ENCODE measurements around the gene EBF4. TPM values are rescaled to one million over a fixed set of nuclear protein-coding genes. Genes with fewer than 3 reads are reported as not detected.

EBF4 gene
- polyA plus RNA-seq, 1 donor from 2014 or later, result 13.2 TPM

DNA sequence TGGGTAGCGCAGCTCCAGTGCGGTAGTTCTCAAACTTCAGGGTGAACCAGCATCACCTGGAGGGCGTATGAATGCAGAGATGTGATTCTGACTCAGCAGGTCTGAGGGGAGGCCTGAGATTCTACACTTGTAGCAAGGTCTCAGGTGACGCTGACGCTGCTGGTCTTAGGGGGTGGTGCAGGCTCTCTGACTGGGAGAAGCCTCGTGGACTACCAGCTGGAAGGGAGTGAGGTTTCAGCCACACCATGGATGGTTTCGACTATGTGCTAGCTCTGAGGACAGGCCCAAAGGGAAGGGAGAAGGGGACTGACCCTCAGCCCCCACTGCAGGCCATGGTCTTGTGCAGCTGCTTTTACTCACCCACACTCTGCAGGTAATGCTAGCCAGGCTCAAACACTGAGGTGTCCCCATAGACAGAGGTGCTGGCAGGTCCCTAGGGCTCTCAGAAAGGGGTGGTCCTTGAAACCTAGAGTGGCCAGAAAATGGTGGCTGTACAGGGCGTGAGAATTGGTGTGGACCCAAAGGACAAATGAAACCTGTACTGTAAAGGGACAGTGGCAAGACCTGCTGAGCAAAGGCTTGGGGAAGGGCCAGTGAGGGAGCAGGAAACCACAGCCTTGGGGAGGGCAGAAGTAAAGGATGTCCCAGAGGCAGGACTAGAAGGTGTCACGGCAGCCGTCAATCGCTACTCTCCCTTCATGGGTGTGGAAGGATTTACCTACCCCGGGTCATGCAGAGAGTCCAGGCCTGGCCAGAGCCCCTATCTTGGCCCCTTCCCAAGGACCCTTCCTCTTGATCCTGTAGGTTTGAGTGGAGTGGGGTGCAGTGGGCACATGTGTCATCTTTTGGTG lies 52.7 kb downstream of the EBF4 start:
- no peak overlapping the region for H3K27ac ChIP-seq (ENCODE audit: low read length)
- H4K20me1 ChIP-seq (ENCODE audit: insufficient read depth), result no peaks in the 10 kb centered on the region
- no peaks in the 10 kb centered on the region for H3K79me2 ChIP-seq (replicated peaks; ENCODE audit: insufficient read depth, low read length)
- no peak overlapping the region for H2AFZ ChIP-seq (ENCODE audit: low read depth, low read length)
- no peak overlapping the region for H3K4me3 ChIP-seq (ENCODE audit: low read length)
- H3K9me2 ChIP-seq (ENCODE audit: insufficient read depth, low read length), result no peaks in the 10 kb centered on the region
- H3K36me3 ChIP-seq (ENCODE audit: insufficient read depth, low read length), result no peaks in the 10 kb centered on the region
- H3K9ac ChIP-seq (ENCODE audit: low read length), result no peak overlapping the region
- H3K27me3 ChIP-seq (ENCODE audit: insufficient read depth, low read depth, low read length), result peaks cover 33% of the 10 kb centered on the region
- no peaks in the 10 kb centered on the region for H3F3A ChIP-seq (ENCODE audit: insufficient read depth, low read length, poor library complexity, severe bottlenecking)
- TF ChIP-seq CTCF (IDR thresholded peaks at IDR 0.05; ENCODE audit: poor library complexity, severe bottlenecking), result no peak
- no peak for TF ChIP-seq SMC3 (conservative IDR thresholded peaks at IDR 0.05; ENCODE audit: poor library complexity)
- TF ChIP-seq EZH2 (IDR thresholded peaks at IDR 0.05; ENCODE audit: borderline replicate concordance, insufficient read depth, low read length, poor library complexity, severe bottlenecking), result no peak
- no peak for TF ChIP-seq TAF1 (IDR thresholded peaks at IDR 0.05; ENCODE audit: low read depth)
- TF ChIP-seq, protein P1, sequence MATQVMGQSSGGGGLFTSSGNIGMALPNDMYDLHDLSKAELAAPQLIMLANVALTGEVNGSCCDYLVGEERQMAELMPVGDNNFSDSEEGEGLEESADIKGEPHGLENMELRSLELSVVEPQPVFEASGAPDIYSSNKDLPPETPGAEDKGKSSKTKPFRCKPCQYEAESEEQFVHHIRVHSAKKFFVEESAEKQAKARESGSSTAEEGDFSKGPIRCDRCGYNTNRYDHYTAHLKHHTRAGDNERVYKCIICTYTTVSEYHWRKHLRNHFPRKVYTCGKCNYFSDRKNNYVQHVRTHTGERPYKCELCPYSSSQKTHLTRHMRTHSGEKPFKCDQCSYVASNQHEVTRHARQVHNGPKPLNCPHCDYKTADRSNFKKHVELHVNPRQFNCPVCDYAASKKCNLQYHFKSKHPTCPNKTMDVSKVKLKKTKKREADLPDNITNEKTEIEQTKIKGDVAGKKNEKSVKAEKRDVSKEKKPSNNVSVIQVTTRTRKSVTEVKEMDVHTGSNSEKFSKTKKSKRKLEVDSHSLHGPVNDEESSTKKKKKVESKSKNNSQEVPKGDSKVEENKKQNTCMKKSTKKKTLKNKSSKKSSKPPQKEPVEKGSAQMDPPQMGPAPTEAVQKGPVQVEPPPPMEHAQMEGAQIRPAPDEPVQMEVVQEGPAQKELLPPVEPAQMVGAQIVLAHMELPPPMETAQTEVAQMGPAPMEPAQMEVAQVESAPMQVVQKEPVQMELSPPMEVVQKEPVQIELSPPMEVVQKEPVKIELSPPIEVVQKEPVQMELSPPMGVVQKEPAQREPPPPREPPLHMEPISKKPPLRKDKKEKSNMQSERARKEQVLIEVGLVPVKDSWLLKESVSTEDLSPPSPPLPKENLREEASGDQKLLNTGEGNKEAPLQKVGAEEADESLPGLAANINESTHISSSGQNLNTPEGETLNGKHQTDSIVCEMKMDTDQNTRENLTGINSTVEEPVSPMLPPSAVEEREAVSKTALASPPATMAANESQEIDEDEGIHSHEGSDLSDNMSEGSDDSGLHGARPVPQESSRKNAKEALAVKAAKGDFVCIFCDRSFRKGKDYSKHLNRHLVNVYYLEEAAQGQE (IDR thresholded peaks at IDR 0.05; ENCODE audit: borderline replicate concordance), result no peak
- no peak for TF ChIP-seq RAD21 (conservative IDR thresholded peaks at IDR 0.05)
- no peak for TF ChIP-seq MXI1 (conservative IDR thresholded peaks at IDR 0.05; ENCODE audit: poor library complexity, severe bottlenecking)
- TF ChIP-seq POLR2AphosphoS5 (IDR thresholded peaks at IDR 0.05), result no peak
- TF ChIP-seq EP300 (conservative IDR thresholded peaks at IDR 0.05; ENCODE audit: poor library complexity, severe bottlenecking), result no peak
- no peaks in the 10 kb centered on the region for H3K9me3 ChIP-seq (ENCODE audit: low read length)
- H3K4me2 ChIP-seq (ENCODE audit: low read length), result no peak overlapping the region

- H3K4me3 ChIP-seq (ENCODE audit: low read length), result no peak overlapping the region
- H4K20me1 ChIP-seq (ENCODE audit: insufficient read depth), result no peaks in the 10 kb centered on the region
- peaks cover 41% of the 10 kb centered on the region for H3K27me3 ChIP-seq (ENCODE audit: insufficient read depth, low read depth, low read length)
- no peaks in the 10 kb centered on the region for H3F3A ChIP-seq (ENCODE audit: insufficient read depth, low read length, poor library complexity, severe bottlenecking)
- no peak for TF ChIP-seq RAD21 (conservative IDR thresholded peaks at IDR 0.05)
- no peak for TF ChIP-seq CTCF (IDR thresholded peaks at IDR 0.05; ENCODE audit: poor library complexity, severe bottlenecking)
- no peak for TF ChIP-seq SMC3 (conservative IDR thresholded peaks at IDR 0.05; ENCODE audit: poor library complexity)
- TF ChIP-seq MXI1 (conservative IDR thresholded peaks at IDR 0.05; ENCODE audit: poor library complexity, severe bottlenecking), result no peak
- TF ChIP-seq, protein P1 (IDR thresholded peaks at IDR 0.05; ENCODE audit: borderline replicate concordance), result no peak
- TF ChIP-seq EZH2 (IDR thresholded peaks at IDR 0.05; ENCODE audit: borderline replicate concordance, insufficient read depth, low read length, poor library complexity, severe bottlenecking), result no peak
- H3K36me3 ChIP-seq (ENCODE audit: insufficient read depth, low read length), result no peaks in the 10 kb centered on the region
- no peak overlapping the region for H3K9ac ChIP-seq (ENCODE audit: low read length)
- no peak overlapping the region for H3K4me2 ChIP-seq (ENCODE audit: low read length)
- H2AFZ ChIP-seq (ENCODE audit: low read depth, low read length), result no peak overlapping the region
- no peaks in the 10 kb centered on the region for H3K79me2 ChIP-seq (replicated peaks; ENCODE audit: insufficient read depth, low read length)
- H3K9me3 ChIP-seq (ENCODE audit: low read length), result no peaks in the 10 kb centered on the region
- H3K27ac ChIP-seq (ENCODE audit: low read length), result no peak overlapping the region
- no peaks in the 10 kb centered on the region for H3K9me2 ChIP-seq (ENCODE audit: insufficient read depth, low read length)
Measured at GRCh38 chr20:2745936-2746635, 53.5 kb downstream of the EBF4 start.

All from neural cell (in vitro differentiated cells).